GM23248 (cell line): Measurements from ENCODE around the gene CELSR1. TPM values are rescaled to one million over a fixed set of nuclear protein-coding genes. Genes with fewer than 3 reads are reported as not detected.

Source experiments
- DNase-seq: peaks from one replicate; pipeline ENCODE4 v3.0.0-alpha.2; 2015
- H2AFZ ChIP-seq: fragments of 200-600 bp; sonication (generic); 2 replicates; pipeline ENCODE4 v1.6.1; 2016; ENCODE audit warnings: antibody characterized with exemption
- H3F3A ChIP-seq: fragments of 200-600 bp; sonication (generic); 2 replicates; pipeline ENCODE4 v1.6.1; 2016; ENCODE audit warnings: mild to moderate bottlenecking, antibody characterized with exemption, mixed run types; ENCODE audit not compliant: insufficient read depth
- H3K27ac ChIP-seq: fragments of 200-600 bp; sonication (generic); 2 replicates; pipeline ENCODE4 v1.5.1; 2016; ENCODE audit warnings: mild to moderate bottlenecking
- H3K27me3 ChIP-seq: fragments of 200-600 bp; sonication (generic); replicated peaks from 2 replicates; pipeline ENCODE4 v1.6.1; 2016; ENCODE audit warnings: mild to moderate bottlenecking; ENCODE audit not compliant: insufficient read depth
- H3K36me3 ChIP-seq: fragments of 200-600 bp; sonication (generic); 2 replicates; pipeline ENCODE4 v1.6.1; 2016; ENCODE audit warnings: low read depth, mild to moderate bottlenecking
- H3K4me1 ChIP-seq: fragments of 200-600 bp; sonication (generic); 2 replicates; pipeline ENCODE4 v1.6.1; 2016; ENCODE audit warnings: mild to moderate bottlenecking; ENCODE audit not compliant: insufficient read depth
- H3K4me2 ChIP-seq: fragments of 200-600 bp; sonication (generic); one replicate; pipeline ENCODE4 v1.6.1; 2016; ENCODE audit warnings: mild to moderate bottlenecking; ENCODE audit not compliant: unreplicated experiment
- H3K4me3 ChIP-seq: fragments of 200-600 bp; sonication (generic); 2 replicates; pipeline ENCODE4 v1.5.1; 2016; ENCODE audit warnings: mild to moderate bottlenecking
- H3K79me2 ChIP-seq: fragments of 200-600 bp; sonication (generic); 2 replicates; pipeline ENCODE4 v1.6.1; 2016; ENCODE audit warnings: mild to moderate bottlenecking; ENCODE audit not compliant: insufficient read depth
- H3K9ac ChIP-seq: fragments of 200-600 bp; sonication (generic); 2 replicates; pipeline ENCODE4 v1.6.1; 2016; ENCODE audit warnings: mild to moderate bottlenecking
- H3K9me2 ChIP-seq: fragments of 200-600 bp; sonication (generic); 2 replicates; pipeline ENCODE4 v1.6.1; 2016; ENCODE audit warnings: mixed run types, mild to moderate bottlenecking, moderate library complexity; ENCODE audit not compliant: insufficient read depth
- H3K9me3 ChIP-seq: fragments of 200-600 bp; sonication (generic); one replicate; pipeline ENCODE4 v1.6.1; 2017; ENCODE audit warnings: low read depth
- H4K20me1 ChIP-seq: fragments of 200-600 bp; sonication (generic); 2 replicates; pipeline ENCODE4 v1.6.0; 2016; ENCODE audit not compliant: insufficient read depth
- EZH2 ChIP-seq: fragments of 200-600 bp; sonication (generic); IDR thresholded peaks from 2 replicates; pipeline ENCODE4 v1.6.1; 2018; ENCODE audit warnings: antibody characterized with exemption, mild to moderate bottlenecking; ENCODE audit not compliant: insufficient read depth, poor library complexity, severe bottlenecking
- EZH2phosphoT487 ChIP-seq: fragments of 200-600 bp; sonication (generic); IDR thresholded peaks from 2 replicates; pipeline ENCODE4 v1.6.1; 2018; ENCODE audit warnings: antibody characterized with exemption, moderate library complexity, mild to moderate bottlenecking, low read depth; ENCODE audit not compliant: insufficient read depth
- WGBS, 2 experiments: methylation state at CpG; one replicate each; pipeline ENCODE4 v1.1.6; 2015 to 2017; ENCODE audit warnings: low lambda C conversion rate in 2 of 2, low coverage in 1 of 2; ENCODE audit errors: missing lambda C conversion rate in 2 of 2; 5-methylcytosine and 5-hydroxymethylcytosine counted together
- in situ Hi-C: fragments of 300-500 bp; cut with MboI; formaldehyde crosslinking; loops from 2 replicates; pipeline ENCODE4 v1.15.0; 2020
- polyA plus RNA-seq: library from polyadenylated mRNA; unstranded; fragments of >200 nt; fragmentation: Nextera tagmentation; extraction: Ambion mirVana; gene quantifications from 2 replicates; pipeline ENCODE4 v1.2.1, GENCODE V29; 2016
- total RNA-seq: library from RNA; depleted of rRNA; stranded (reverse); fragments of >200 nt; shearing (Covaris generic); gene quantifications from 2 replicates; pipeline ENCODE4 v1.2.3, GENCODE V29; 2014

The CELSR1 gene
- total and polyA plus RNA-seq, 2 experiments from 2014 or later: 0.23 to 0.54 TPM

- DNase-seq: peak; percentile 96
- 1 to 6% methylated on average over 3 of the region's 3 CpGs for WGBS, 2 experiments
- peak overlapping the region; percentile 74 for H2AFZ ChIP-seq
- H3K4me1 ChIP-seq: peaks cover 45% of the 10 kb centered on the region
- in situ Hi-C loops: loop anchor here (10.0 to 25.0 kb wide), 3 partner anchors 163 to 411 kb away; no protein-coding TSS in a partner anchor
- H4K20me1 ChIP-seq: no peaks in the 10 kb centered on the region
- peak overlapping the region; percentile 64 for H3K4me2 ChIP-seq
- H3F3A ChIP-seq: peaks cover 19% of the 10 kb centered on the region
- H3K4me3 ChIP-seq: peak overlapping the region; percentile 39
- peak overlapping the region; percentile 96 for H3K27ac ChIP-seq
- no peaks in the 10 kb centered on the region for H3K9me3 ChIP-seq
- TF ChIP-seq EZH2: no peak
- no peak for TF ChIP-seq EZH2phosphoT487
- no peaks in the 10 kb centered on the region for H3K27me3 ChIP-seq
- no peaks in the 10 kb centered on the region for H3K36me3 ChIP-seq
- H3K9me2 ChIP-seq: no peaks in the 10 kb centered on the region
- H3K79me2 ChIP-seq: no peaks in the 10 kb centered on the region
- peak overlapping the region; percentile 83 for H3K9ac ChIP-seq
Observed at GRCh38 chr22:46547883-46548244, 10.4 kb upstream of the CELSR1 start.

GRCh38 chr22:46547179-46547882 lies 9.9 kb upstream of the CELSR1 start:
- in situ Hi-C loops: loop anchor here (10.0 to 25.0 kb wide), 3 partner anchors 163 to 410 kb away; no protein-coding TSS in a partner anchor
- H3F3A ChIP-seq: peaks cover 19% of the 10 kb centered on the region

GRCh38 chr22:46546466-46547178 lies 9.2 kb upstream of the CELSR1 start:
- no peaks in the 10 kb centered on the region for H3K79me2 ChIP-seq
- H3K9me2 ChIP-seq: no peaks in the 10 kb centered on the region
- peak overlapping the region; percentile 83 for H3K9ac ChIP-seq
- H3K27ac ChIP-seq: peak overlapping the region; percentile 96
- H4K20me1 ChIP-seq: no peaks in the 10 kb centered on the region
- no peaks in the 10 kb centered on the region for H3K27me3 ChIP-seq
- DNase-seq: peak; percentile 56
- TF ChIP-seq EZH2phosphoT487 (no peak), EZH2 (no peak)
- in situ Hi-C loops: loop anchor here (10.0 to 25.0 kb wide), 3 partner anchors 162 to 409 kb away; no protein-coding TSS in a partner anchor
- H3F3A ChIP-seq: peaks cover 19% of the 10 kb centered on the region
- 60 to 63% methylated on average over 14 of the region's 14 CpGs for WGBS, 2 experiments
- H3K9me3 ChIP-seq: no peaks in the 10 kb centered on the region
- peak overlapping the region; percentile 39; the same call in 1 of the 2 replicates for H3K4me3 ChIP-seq
- peaks cover 45% of the 10 kb centered on the region for H3K4me1 ChIP-seq
- H2AFZ ChIP-seq: peak overlapping the region; percentile 74
- H3K36me3 ChIP-seq: no peaks in the 10 kb centered on the region
- H3K4me2 ChIP-seq: peak overlapping the region; percentile 64

More at GRCh38 chr22:46547179-46547882, 9.9 kb upstream of the CELSR1 start:
- peak overlapping the region; percentile 39 for H3K4me3 ChIP-seq
- peak overlapping the region; percentile 64 for H3K4me2 ChIP-seq
- TF ChIP-seq EZH2: no peak
- no peak for TF ChIP-seq EZH2phosphoT487
- H3K27ac ChIP-seq: peak overlapping the region; percentile 96
- H3K27me3 ChIP-seq: no peaks in the 10 kb centered on the region
- peaks cover 45% of the 10 kb centered on the region for H3K4me1 ChIP-seq
- peak overlapping the region; percentile 83 for H3K9ac ChIP-seq
- peak; percentile 96 for DNase-seq
- H3K79me2 ChIP-seq: no peaks in the 10 kb centered on the region
- H4K20me1 ChIP-seq: no peaks in the 10 kb centered on the region
- no peaks in the 10 kb centered on the region for H3K9me3 ChIP-seq
- no peaks in the 10 kb centered on the region for H3K36me3 ChIP-seq
- H3K9me2 ChIP-seq: no peaks in the 10 kb centered on the region
- WGBS, 2 experiments: 16 to 17% methylated on average over 19 to 21 of the region's 21 CpGs
- H2AFZ ChIP-seq: peak overlapping the region; percentile 74

GRCh38 chr22:46545086-46545792 lies 7.8 kb upstream of the CELSR1 start:
- H3K4me3 ChIP-seq: no peak overlapping the region
- no peak overlapping the region for H3K27ac ChIP-seq
- H3K79me2 ChIP-seq: no peaks in the 10 kb centered on the region
- no peaks in the 10 kb centered on the region for H3K9me2 ChIP-seq
- in situ Hi-C loops: loop anchor here (10.0 to 25.0 kb wide), 3 partner anchors 160 to 408 kb away; no protein-coding TSS in a partner anchor
- H2AFZ ChIP-seq: no peak overlapping the region
- WGBS, 2 experiments: 55 to 56% methylated on average over 10 of the region's 10 CpGs
- H4K20me1 ChIP-seq: no peaks in the 10 kb centered on the region
- H3F3A ChIP-seq: peaks cover 19% of the 10 kb centered on the region
- no peaks in the 10 kb centered on the region for H3K27me3 ChIP-seq
- H3K4me1 ChIP-seq: peaks cover 45% of the 10 kb centered on the region
- H3K9me3 ChIP-seq: no peaks in the 10 kb centered on the region
- no peak overlapping the region for H3K9ac ChIP-seq
- DNase-seq: peak; percentile 48
- TF ChIP-seq EZH2phosphoT487: no peak
- no peak for TF ChIP-seq EZH2
- H3K4me2 ChIP-seq: no peak overlapping the region
- H3K36me3 ChIP-seq: no peaks in the 10 kb centered on the region
